Measurements from ENCODE around the gene ARTN. TPM values are rescaled to one million over a fixed set of nuclear protein-coding genes. Genes with fewer than 3 reads are reported as not detected.

Gene ARTN
- total and polyA plus RNA-seq, 11 donors, result 0.07 to 1.3 (median 0.23) TPM; not detected in 6

DNA sequence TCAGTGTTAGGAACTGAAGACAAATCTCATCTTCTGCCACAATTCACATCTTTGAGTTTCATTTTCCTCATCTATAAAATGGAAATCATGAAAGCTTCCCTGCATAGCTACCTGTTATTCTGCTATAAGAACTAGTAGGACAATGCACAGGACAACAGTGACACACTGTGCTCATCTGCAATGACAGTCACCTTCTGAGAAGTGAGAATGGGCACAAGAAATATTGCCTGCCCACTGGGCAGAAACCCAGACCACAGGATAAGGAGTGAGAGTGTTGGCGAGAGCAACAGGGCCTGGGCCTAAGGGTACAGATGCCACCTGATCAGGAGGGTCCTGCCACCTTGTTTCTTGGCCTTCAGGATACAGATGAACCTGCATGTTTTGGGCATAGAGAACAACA lies 23.3 kb upstream of the ARTN start:
- 81 to 100% (median 85%) methylated on average over 1 of the region's 1 CpG for WGBS, 4 donors
- H3K4me1 ChIP-seq, result peaks cover 0 to 7% (median 0%) of the 10 kb centered on the region in 12 donors
- H3K36me3 ChIP-seq, result peaks cover 0 to 23% (median 6%) of the 10 kb centered on the region in 9 donors
- DNase-seq (no peak), ATAC-seq (no peak)
- no peak overlapping the region for H3K27ac ChIP-seq
- intact Hi-C loops (cut with DNase I), result no loop called here
- H3K4me3 ChIP-seq, result no peak overlapping the region
- H3K9me3 ChIP-seq, result no peaks in the 10 kb centered on the region
- no peaks in the 10 kb centered on the region for H3K27me3 ChIP-seq
- TF ChIP-seq, protein P1, sequence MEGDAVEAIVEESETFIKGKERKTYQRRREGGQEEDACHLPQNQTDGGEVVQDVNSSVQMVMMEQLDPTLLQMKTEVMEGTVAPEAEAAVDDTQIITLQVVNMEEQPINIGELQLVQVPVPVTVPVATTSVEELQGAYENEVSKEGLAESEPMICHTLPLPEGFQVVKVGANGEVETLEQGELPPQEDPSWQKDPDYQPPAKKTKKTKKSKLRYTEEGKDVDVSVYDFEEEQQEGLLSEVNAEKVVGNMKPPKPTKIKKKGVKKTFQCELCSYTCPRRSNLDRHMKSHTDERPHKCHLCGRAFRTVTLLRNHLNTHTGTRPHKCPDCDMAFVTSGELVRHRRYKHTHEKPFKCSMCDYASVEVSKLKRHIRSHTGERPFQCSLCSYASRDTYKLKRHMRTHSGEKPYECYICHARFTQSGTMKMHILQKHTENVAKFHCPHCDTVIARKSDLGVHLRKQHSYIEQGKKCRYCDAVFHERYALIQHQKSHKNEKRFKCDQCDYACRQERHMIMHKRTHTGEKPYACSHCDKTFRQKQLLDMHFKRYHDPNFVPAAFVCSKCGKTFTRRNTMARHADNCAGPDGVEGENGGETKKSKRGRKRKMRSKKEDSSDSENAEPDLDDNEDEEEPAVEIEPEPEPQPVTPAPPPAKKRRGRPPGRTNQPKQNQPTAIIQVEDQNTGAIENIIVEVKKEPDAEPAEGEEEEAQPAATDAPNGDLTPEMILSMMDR (IDR thresholded peaks at IDR 0.05), result no peak
- no peak for TF ChIP-seq POLR2A (IDR thresholded peaks at IDR 0.05)

DNA sequence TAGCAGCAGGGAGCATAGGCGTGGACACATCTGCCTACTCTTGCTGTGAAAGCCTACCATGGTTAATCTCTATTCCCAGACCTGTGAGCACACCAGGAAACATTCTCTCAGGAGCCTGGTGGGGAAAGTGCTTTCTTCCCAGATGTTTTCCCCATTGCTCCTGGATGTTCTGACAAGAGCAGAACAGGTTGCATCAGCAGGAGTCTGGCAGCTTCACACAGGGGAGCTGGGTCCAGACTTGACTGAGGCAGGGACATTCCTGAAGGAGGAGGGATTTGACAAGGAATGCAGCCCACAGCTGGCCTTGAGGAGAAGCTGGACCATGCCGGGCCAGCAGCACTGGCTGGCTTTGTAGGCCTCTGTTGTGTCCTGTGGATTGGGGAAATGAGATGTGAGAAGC lies 21.0 kb upstream of the ARTN start:
- H3K27ac ChIP-seq, result peak overlapping the region in 1 of 12 donors; percentile 12
- TF ChIP-seq, protein P1 (IDR thresholded peaks at IDR 0.05), result no peak
- no peak for TF ChIP-seq POLR2A (IDR thresholded peaks at IDR 0.05)
- no peaks in the 10 kb centered on the region for H3K9me3 ChIP-seq
- H3K27me3 ChIP-seq, result no peaks in the 10 kb centered on the region
- H3K36me3 ChIP-seq, result peaks cover 0 to 14% (median 6%) of the 10 kb centered on the region in 9 donors
- no peak overlapping the region for H3K4me3 ChIP-seq
- intact Hi-C loops (cut with DNase I), result no loop called here
- DNase-seq, result peak in 1 of 5 donors; percentile 35
- ATAC-seq, result peak; percentile 24 to 84 (median 70)
- WGBS, 4 donors, result 71 to 92% (median 78%) methylated on average over 1 to 2 of the region's 2 CpGs
- H3K4me1 ChIP-seq, result peaks cover 0 to 7% (median 0%) of the 10 kb centered on the region in 12 donors

DNA sequence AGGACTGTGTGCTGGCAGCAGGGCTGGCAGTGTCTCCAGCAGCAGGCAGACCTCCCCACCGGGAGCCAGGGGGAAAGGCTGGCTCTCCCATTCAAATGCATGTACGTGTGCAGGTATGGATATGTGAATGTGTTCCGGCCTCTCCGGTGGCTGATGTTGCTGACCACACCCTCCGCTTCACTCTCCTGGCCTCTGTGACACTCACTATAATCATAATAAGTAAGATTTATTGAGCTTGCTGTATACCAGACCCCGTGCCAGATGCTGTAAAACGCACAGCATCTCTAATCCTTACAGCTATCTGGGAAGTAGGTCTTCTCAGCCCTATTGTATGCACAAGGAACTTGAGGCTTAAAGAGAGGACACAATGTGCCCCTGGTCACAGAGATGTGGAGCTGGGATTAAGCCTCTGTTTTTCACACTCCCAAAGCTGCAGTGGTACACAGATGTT lies 20.5 kb upstream of the ARTN start:
- Histone ChIP-seq H3K9me3 (no peaks in the 10 kb centered on the region), H3K27me3 (no peaks in the 10 kb centered on the region), H3K36me3 (peaks cover 0 to 10% (median 3%) of the 10 kb centered on the region in 9 donors), H3K27ac (peak overlapping the region in 1 of 12 donors; percentile 12), H3K4me3 (no peak overlapping the region), H3K4me1 (peaks cover 0 to 7% (median 0%) of the 10 kb centered on the region in 12 donors)
- 87 to 95% (median 90%) methylated on average over 7 of the region's 7 CpGs for WGBS, 4 donors
- ATAC-seq, result peak in 1 of 4 donors; percentile 28
- no peak for DNase-seq
- no peak for TF ChIP-seq POLR2A (IDR thresholded peaks at IDR 0.05)
- TF ChIP-seq, protein P1 (IDR thresholded peaks at IDR 0.05), result no peak
- intact Hi-C loops (cut with DNase I), result no loop called here

DNA sequence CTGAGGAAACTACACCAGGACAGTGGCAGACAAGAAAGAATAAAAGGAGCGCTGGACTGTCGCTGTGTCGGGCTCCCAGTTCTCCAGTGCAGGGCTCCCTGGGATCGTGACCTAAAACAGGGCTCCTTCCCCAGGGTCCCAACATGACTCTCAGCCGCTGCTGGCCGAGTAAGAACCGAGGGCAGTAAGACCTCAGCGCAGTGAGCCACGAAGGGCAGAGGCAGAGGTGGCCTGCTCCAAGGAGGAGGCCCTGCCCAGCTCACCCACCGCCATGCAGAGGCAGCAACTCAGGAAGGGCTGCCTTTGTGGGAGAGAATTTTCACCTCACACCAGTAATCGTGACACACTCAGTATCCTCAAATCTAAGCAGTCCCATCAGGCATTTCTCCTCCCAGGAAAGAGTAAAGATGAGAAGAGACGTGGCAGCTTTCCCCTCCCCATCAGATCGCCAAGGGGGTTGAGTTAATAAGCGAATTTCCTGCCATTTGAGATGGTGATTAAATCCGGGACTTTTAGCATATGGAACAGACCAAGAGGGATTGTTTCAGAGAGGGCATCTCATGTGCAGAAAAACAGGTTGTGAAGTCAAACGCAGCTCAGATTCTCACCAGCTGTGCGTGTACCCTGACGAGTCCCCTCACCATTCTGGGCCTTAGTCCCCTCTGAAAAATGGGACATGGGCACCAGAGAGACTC lies 19.8 kb upstream of the ARTN start:
- H3K4me3 ChIP-seq, result no peak overlapping the region
- no peaks in the 10 kb centered on the region for H3K9me3 ChIP-seq
- H3K27ac ChIP-seq, result no peak overlapping the region
- peaks cover 0 to 7% (median 0%) of the 10 kb centered on the region in 12 donors for H3K4me1 ChIP-seq
- H3K36me3 ChIP-seq, result peaks cover 0 to 7% (median 0%) of the 10 kb centered on the region in 9 donors
- intact Hi-C loops (cut with DNase I), result no loop called here
- WGBS, 4 donors, result 83 to 87% (median 85%) methylated on average over 17 to 18 of the region's 18 CpGs
- ATAC-seq, result no peak
- no peak for TF ChIP-seq POLR2A (IDR thresholded peaks at IDR 0.05)
- TF ChIP-seq, protein P1 (IDR thresholded peaks at IDR 0.05), result no peak
- peak in 1 of 5 donors; percentile 4 for DNase-seq
- H3K27me3 ChIP-seq, result no peaks in the 10 kb centered on the region

Measured in heart left ventricle (tissue), 16 donors.